ENCODE results near the gene IMMP2L.

The IMMP2L gene

GRCh38 chr7:111004310-111004901 is 557.9 kb downstream of the IMMP2L start:
- Histone ChIP-seq H3K9me3 (ENCODE audit: control insufficient read depth, insufficient read depth, low read length) (no peaks in the 10 kb centered on the region), H3K9ac (ENCODE audit: low read depth, low read length) (no peak overlapping the region)

GRCh38 chr7:111003883-111004282 is 558.4 kb downstream of the IMMP2L start:
- no peaks in the 10 kb centered on the region for H3K4me1 ChIP-seq (ENCODE audit: control insufficient read depth, insufficient read depth, low read length)

More at GRCh38 chr7:111004310-111004901, 557.9 kb downstream of the IMMP2L start:
- no peaks in the 10 kb centered on the region for H3K4me1 ChIP-seq (ENCODE audit: control insufficient read depth, insufficient read depth, low read length)
- H3K4me3 ChIP-seq (ENCODE audit: low read depth, low read length), result no peak overlapping the region
- H3K27me3 ChIP-seq (ENCODE audit: control insufficient read depth, insufficient read depth, low read length), result no peaks in the 10 kb centered on the region
- H3K36me3 ChIP-seq (ENCODE audit: control insufficient read depth, insufficient read depth, low read length), result no peaks in the 10 kb centered on the region

GRCh38 chr7:110994028-110994967 is 568.0 kb downstream of the IMMP2L start:
- no peak overlapping the region for H3K4me3 ChIP-seq (ENCODE audit: low read depth, low read length)
- no peaks in the 10 kb centered on the region for H3K27me3 ChIP-seq (ENCODE audit: control insufficient read depth, insufficient read depth, low read length)
- no peak overlapping the region for H3K9ac ChIP-seq (ENCODE audit: low read depth, low read length)
- H3K9me3 ChIP-seq (ENCODE audit: control insufficient read depth, insufficient read depth, low read length), result no peaks in the 10 kb centered on the region
- no peaks in the 10 kb centered on the region for H3K36me3 ChIP-seq (ENCODE audit: control insufficient read depth, insufficient read depth, low read length)
- H3K4me1 ChIP-seq (ENCODE audit: control insufficient read depth, insufficient read depth, low read length), result no peaks in the 10 kb centered on the region

More at GRCh38 chr7:111003883-111004282, 558.4 kb downstream of the IMMP2L start:
- no peak overlapping the region for H3K4me3 ChIP-seq (ENCODE audit: low read depth, low read length)
- no peak overlapping the region for H3K9ac ChIP-seq (ENCODE audit: low read depth, low read length)
- no peaks in the 10 kb centered on the region for H3K27me3 ChIP-seq (ENCODE audit: control insufficient read depth, insufficient read depth, low read length)
- H3K9me3 ChIP-seq (ENCODE audit: control insufficient read depth, insufficient read depth, low read length), result no peaks in the 10 kb centered on the region
- H3K36me3 ChIP-seq (ENCODE audit: control insufficient read depth, insufficient read depth, low read length), result no peaks in the 10 kb centered on the region

- Histone ChIP-seq H3K9me3 (ENCODE audit: control insufficient read depth, insufficient read depth, low read length) (no peaks in the 10 kb centered on the region), H3K4me3 (ENCODE audit: low read depth, low read length) (no peak overlapping the region), H3K27me3 (ENCODE audit: control insufficient read depth, insufficient read depth, low read length) (no peaks in the 10 kb centered on the region), H3K36me3 (ENCODE audit: control insufficient read depth, insufficient read depth, low read length) (no peaks in the 10 kb centered on the region), H3K4me1 (ENCODE audit: control insufficient read depth, insufficient read depth, low read length) (no peaks in the 10 kb centered on the region), H3K9ac (ENCODE audit: low read depth, low read length) (no peak overlapping the region)
Measured at GRCh38 chr7:110988890-110989501, 573.3 kb downstream of the IMMP2L start.

- Histone ChIP-seq H3K9ac (ENCODE audit: low read depth, low read length) (no peak overlapping the region), H3K4me1 (ENCODE audit: control insufficient read depth, insufficient read depth, low read length) (no peaks in the 10 kb centered on the region), H3K27me3 (ENCODE audit: control insufficient read depth, insufficient read depth, low read length) (no peaks in the 10 kb centered on the region), H3K4me3 (ENCODE audit: low read depth, low read length) (no peak overlapping the region), H3K9me3 (ENCODE audit: control insufficient read depth, insufficient read depth, low read length) (no peaks in the 10 kb centered on the region), H3K36me3 (ENCODE audit: control insufficient read depth, insufficient read depth, low read length) (no peaks in the 10 kb centered on the region)
Measured at GRCh38 chr7:110988348-110988747, 573.9 kb downstream of the IMMP2L start.

GRCh38 chr7:110987127-110987693 is 575.1 kb downstream of the IMMP2L start:
- Histone ChIP-seq H3K27me3 (ENCODE audit: control insufficient read depth, insufficient read depth, low read length) (no peaks in the 10 kb centered on the region), H3K36me3 (ENCODE audit: control insufficient read depth, insufficient read depth, low read length) (no peaks in the 10 kb centered on the region), H3K4me3 (ENCODE audit: low read depth, low read length) (no peak overlapping the region), H3K9ac (ENCODE audit: low read depth, low read length) (no peak overlapping the region), H3K4me1 (ENCODE audit: control insufficient read depth, insufficient read depth, low read length) (no peaks in the 10 kb centered on the region), H3K9me3 (ENCODE audit: control insufficient read depth, insufficient read depth, low read length) (no peaks in the 10 kb centered on the region)

- no peak overlapping the region for H3K9ac ChIP-seq (ENCODE audit: low read depth, low read length)
- H3K36me3 ChIP-seq (ENCODE audit: control insufficient read depth, insufficient read depth, low read length), result no peaks in the 10 kb centered on the region
- no peak overlapping the region for H3K4me3 ChIP-seq (ENCODE audit: low read depth, low read length)
- no peaks in the 10 kb centered on the region for H3K27me3 ChIP-seq (ENCODE audit: control insufficient read depth, insufficient read depth, low read length)
- H3K4me1 ChIP-seq (ENCODE audit: control insufficient read depth, insufficient read depth, low read length), result no peaks in the 10 kb centered on the region
- no peaks in the 10 kb centered on the region for H3K9me3 ChIP-seq (ENCODE audit: control insufficient read depth, insufficient read depth, low read length)
Measured at GRCh38 chr7:110983822-110984456, 578.4 kb downstream of the IMMP2L start.

- no peak overlapping the region for H3K9ac ChIP-seq (ENCODE audit: low read depth, low read length)
- no peak overlapping the region for H3K4me3 ChIP-seq (ENCODE audit: low read depth, low read length)
- no peaks in the 10 kb centered on the region for H3K27me3 ChIP-seq (ENCODE audit: control insufficient read depth, insufficient read depth, low read length)
- no peaks in the 10 kb centered on the region for H3K4me1 ChIP-seq (ENCODE audit: control insufficient read depth, insufficient read depth, low read length)
- no peaks in the 10 kb centered on the region for H3K36me3 ChIP-seq (ENCODE audit: control insufficient read depth, insufficient read depth, low read length)
- no peaks in the 10 kb centered on the region for H3K9me3 ChIP-seq (ENCODE audit: control insufficient read depth, insufficient read depth, low read length)
Measured at GRCh38 chr7:110977127-110977737, 585.1 kb downstream of the IMMP2L start.

- no peak overlapping the region for H3K9ac ChIP-seq (ENCODE audit: low read depth, low read length)
- no peak overlapping the region for H3K4me3 ChIP-seq (ENCODE audit: low read depth, low read length)
- no peaks in the 10 kb centered on the region for H3K9me3 ChIP-seq (ENCODE audit: control insufficient read depth, insufficient read depth, low read length)
- H3K36me3 ChIP-seq (ENCODE audit: control insufficient read depth, insufficient read depth, low read length), result no peaks in the 10 kb centered on the region
- no peaks in the 10 kb centered on the region for H3K27me3 ChIP-seq (ENCODE audit: control insufficient read depth, insufficient read depth, low read length)
- H3K4me1 ChIP-seq (ENCODE audit: control insufficient read depth, insufficient read depth, low read length), result no peaks in the 10 kb centered on the region
Measured at GRCh38 chr7:110975486-110975885, 586.8 kb downstream of the IMMP2L start.

GRCh38 chr7:110974441-110974840 is 587.9 kb downstream of the IMMP2L start:
- Histone ChIP-seq H3K4me3 (ENCODE audit: low read depth, low read length) (no peak overlapping the region), H3K27me3 (ENCODE audit: control insufficient read depth, insufficient read depth, low read length) (no peaks in the 10 kb centered on the region), H3K4me1 (ENCODE audit: control insufficient read depth, insufficient read depth, low read length) (no peaks in the 10 kb centered on the region), H3K9me3 (ENCODE audit: control insufficient read depth, insufficient read depth, low read length) (no peaks in the 10 kb centered on the region), H3K9ac (ENCODE audit: low read depth, low read length) (no peak overlapping the region), H3K36me3 (ENCODE audit: control insufficient read depth, insufficient read depth, low read length) (no peaks in the 10 kb centered on the region)
